Kasumi-1 (cell line): ENCODE data around the gene SLC22A7.
"Not testable (repeated sequence)": the region's sequence is repeated elsewhere in the genome, so short reads cannot be mapped to it uniquely, and the experiment has no call there.

ENCODE experiments used
- DNase-seq, 2 experiments: peaks; one replicate each; lab custom pipeline; 2025; lab: John Stamatoyannopoulos, UW

SLC22A7 gene

DNA sequence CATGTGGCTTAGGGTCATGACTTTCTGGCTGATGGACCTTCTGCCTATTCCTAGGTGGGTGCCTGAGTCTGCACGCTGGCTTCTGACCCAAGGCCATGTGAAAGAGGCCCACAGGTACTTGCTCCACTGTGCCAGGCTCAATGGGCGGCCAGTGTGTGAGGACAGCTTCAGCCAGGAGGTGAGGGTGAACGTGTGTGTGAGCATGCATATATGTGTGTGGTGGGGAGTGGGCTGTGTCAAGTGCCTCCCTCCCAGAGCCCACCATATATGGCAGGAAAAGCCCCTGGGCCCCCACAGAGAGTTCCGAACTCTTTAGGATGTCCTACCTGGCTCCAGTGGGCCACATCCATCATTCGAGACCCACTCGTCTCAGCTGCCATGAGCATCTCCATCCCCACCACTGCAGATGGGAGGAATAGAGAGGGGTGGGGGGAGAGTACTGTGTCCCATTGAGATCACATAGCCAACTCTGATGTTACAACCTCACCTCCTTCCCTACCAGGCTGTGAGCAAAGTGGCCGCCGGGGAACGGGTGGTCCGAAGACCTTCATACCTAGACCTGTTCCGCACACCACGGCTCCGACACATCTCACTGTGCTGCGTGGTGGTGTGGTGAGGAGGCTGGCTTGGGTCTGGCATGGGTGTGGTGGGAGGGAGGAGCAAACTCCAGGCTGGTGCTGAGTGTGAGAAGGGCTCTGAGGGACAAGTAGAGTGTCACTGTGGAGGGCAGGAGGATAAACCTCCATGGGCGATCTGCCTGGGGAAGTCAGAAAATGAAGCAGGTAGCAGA, 3.2 kb downstream of the SLC22A7 start:
- DNase-seq: no peak

DNA sequence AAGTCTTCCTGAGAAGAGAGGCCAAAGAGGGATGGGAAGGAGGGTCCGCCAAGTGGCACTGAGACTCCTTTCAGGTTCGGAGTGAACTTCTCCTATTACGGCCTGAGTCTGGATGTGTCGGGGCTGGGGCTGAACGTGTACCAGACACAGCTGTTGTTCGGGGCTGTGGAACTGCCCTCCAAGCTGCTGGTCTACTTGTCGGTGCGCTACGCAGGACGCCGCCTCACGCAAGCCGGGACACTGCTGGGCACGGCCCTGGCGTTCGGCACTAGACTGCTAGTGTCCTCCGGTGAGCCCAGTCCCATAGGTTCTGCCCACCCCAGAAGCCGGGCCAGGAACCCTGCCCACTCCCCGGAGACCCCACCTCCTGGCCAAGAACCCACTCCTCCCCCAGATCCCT, 4.1 kb downstream of the SLC22A7 start:
- no peak for DNase-seq

DNA sequence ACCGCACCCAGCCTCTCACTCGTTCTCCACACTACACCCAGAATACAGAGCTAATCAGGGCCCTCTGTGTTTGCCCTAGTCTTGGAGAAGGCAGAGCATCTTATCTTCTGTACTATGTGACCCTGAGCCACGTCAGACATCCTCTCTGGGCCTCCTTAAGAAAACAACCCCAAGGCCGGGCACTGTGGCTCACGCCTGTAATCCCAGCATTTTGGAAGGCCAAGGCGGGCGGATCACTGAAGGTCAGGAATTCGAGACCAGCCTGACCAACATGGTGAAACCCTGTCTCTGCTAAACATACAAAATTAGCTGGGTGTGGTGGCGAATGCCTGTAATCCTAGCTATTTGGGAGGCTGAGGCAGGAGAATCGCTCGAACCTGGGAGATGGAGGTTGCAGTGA, 4.9 kb downstream of the SLC22A7 start:
- DNase-seq: not testable (repeated sequence)

DNA sequence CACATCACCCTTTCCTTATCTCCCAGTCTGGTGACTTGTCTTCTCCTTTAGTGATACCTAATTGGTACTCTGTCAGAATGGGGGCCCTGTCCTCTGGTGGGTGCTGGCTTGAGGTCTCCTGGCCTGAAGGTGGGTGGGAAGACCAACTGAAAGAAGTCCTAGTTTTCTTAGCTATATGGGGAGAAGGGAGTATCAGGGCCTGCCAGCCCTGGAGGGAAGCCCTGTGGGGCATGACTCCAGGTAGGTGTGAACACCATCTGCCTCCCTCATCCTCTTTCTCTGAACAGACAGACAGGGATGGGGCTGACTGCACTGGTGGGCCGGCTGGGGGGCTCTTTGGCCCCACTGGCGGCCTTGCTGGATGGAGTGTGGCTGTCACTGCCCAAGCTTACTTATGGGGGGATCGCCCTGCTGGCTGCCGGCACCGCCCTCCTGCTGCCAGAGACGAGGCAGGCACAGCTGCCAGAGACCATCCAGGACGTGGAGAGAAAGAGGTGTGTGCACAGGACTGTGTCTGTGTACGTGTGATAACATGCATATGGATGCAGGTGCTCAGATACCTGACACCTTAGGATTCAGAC, 5.8 kb downstream of the SLC22A7 start:
- no peak for DNase-seq

DNA sequence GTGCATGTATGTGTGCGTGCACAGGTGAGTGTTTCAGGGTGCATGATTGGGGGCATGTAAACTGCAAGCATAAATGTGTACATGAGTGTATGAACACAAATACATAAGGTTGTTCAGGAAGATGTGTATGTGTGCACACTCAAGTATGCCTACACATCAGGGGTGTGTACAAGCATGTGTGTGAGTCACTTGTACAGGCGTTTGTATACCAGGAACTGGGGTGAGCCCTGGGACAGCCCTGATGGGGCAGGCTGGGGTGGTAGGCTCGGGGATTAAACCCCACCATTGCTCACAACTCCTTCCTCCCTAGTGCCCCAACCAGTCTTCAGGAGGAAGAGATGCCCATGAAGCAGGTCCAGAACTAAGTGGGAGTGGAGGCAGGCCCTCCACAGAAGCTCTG, 6.3 kb downstream of the SLC22A7 start:
- no peak for DNase-seq

DNA sequence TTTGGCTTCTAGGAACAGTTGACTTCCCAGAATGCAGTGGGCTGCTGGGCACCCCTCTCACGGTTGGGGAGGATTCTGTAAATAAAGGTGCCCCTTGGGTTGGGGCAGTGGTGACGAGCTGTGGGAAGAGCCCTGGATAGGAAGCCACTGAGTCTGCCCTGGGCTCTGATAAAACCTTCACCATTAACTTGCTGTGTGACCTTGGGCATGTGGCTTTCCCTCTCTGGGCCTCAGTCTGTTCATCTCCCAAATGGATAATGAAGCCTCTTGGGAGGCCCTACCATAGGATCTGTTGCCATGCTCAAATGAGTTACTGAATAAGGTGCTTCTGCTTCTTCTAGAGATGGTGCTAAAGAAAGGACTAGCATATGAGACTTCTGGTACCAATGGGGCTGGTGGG, 6.8 kb downstream of the SLC22A7 start:
- DNase-seq: no peak

DNA sequence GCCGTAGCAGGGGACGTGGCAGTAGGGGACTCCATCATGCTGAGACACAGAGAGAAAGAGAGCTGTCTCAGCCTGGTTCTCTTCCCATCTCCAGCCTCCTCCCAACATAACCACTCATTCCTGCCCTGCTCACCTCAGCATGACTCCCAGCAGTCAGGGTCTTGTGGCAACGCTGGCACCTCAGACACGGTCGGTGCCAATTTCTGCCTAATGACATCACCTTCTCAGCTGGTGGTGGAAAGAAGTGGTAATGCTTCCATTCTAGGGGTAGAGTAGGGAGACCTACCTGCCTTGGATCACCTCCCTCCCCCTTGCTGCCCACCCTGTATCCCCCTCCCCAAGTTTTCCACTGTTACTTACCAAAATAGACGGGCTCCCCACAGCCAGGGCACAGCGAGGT, 8.0 kb downstream of the SLC22A7 start:
- DNase-seq: no peak

DNA sequence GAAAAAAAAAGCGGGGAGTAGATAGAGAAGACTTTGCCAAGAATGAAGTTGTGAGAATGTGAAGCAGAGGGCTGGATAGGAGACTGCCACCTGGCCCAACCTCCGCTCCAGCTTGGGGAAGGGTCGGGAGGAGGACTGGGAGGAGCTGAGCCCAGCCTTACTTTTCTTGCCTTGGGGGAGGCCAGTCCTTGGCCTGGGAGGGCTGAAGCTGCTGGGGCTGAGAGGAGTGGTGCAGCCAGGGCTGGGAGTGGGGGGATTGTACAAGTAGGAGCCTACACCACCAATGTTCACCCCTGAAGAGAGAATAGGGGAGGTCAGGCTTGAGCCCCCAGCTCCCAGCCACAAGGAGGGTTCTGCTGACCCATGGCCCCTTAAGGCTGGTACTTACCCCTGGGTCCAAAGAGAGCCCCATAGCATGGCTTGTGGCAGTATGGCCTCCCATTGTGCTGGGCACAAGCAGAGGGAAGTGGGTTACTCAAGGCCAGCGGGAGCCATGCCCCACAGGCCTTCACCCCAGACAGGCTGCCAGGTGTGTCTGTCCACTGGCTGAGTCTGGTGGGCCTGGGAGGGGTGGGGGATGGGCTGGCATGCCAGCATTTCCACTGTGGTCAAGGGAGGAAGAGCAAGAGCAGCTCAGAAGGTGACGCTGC, 9.5 kb downstream of the SLC22A7 start:
- DNase-seq: no peak

DNA sequence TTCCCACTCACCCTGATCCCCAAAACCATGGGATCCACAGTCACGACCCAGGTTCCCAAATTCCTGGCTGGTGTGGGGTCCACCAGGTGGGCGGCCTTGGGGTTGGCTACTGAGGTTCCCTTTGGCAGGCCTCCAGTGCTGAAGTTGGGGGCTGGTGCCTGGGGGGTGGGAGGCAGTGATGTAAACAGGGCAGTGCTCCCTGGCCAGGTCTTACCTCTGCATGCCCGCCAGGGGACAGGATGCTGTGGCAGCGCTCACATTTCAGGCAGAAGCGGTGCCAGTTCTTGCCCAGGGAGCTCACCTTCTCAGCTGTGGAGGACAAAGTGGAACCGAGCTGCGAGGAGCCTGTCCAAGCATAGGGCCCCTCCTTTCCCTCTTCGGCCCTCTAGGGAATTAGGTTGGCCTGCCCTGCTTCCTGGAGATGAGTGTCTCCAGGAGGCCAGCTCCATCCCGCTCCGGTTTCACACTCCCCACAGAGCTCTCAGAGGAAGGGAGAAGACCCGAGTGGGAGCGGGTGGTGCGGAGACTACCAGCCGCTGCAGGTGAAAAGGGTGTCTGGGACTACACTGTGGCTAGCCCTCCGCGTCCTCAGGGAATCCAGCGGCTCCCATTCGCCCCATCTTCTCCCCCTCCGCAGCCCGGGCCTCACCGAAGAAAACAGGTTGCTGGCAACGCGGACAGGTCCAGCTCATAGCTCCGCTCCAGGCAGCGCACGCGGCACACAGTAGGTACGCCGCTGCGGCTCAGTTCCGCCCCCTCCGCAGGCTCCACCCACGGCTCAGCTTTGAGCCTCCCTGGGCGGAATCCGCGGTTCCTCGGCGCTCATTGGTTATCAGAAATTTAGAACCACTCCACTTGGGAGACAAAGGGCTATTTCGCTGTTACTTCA, 10.3 kb downstream of the SLC22A7 start, which contains the start of gene CRIP3:
Gene CRIP3 (minus strand): TSS at position 726 of the 889 bp plus-strand sequence. CDS start 34 bp downstream, at position 692.
- DNase-seq: no peak

DNA sequence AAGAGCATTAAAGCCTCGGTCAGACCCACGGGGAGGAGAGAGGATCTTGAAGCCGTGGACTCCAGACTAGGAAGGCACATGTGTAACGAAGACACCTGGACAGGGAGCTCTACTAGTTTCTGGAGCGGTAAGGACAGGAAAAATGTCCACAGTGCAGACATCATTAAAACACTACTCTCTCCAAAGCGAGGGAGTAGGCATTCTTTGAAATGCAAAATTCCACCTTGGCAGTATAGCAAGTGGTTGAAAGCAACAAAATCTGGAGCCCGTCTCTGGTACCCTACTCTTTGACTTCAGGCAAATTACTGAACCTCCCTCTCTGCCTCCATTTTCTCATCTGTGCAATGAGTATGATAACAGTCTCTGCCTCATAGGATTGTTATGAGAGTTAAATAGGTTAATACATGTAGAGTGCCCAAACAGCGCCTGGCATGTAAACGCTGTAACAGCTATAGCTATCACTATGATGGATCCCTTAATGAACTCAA, 11.0 kb downstream of the SLC22A7 start:
- DNase-seq: no peak

DNA sequence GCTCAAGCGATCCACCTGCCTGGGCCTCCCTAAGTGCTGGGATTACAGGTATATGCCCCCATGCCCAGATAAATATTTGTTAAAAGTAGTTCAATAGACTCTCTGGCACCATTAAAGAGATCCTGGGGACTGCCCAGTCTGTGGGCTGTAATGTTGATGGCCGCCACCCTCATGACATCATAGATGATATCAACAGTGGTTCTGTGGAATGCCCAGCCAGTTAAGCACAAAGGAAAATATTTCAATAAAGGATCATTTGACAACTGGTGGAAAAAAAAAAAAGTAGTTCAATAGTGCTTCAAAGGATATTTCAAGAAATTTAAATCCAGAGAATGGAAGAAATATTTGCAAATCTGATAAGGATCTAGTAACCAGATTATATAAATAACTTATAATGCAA, 12.1 kb downstream of the SLC22A7 start:
- no peak for DNase-seq

DNA sequence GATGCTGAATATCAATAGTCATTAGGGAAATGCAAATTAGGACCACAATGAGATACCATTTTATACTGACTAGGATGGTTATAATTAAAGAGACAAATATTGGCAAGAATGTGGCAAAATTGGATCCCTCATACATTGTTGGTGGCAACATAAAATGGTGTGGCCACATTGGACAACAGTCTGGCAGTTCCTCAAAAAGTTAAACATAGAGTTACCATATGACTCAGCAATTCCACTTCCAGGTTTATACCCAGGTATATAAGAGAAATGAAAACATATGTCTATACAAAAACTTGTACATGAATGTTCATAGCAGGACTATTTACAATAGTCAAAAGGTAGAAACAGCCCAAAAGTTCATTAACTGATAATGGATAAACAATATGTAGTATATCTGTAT, 12.6 kb downstream of the SLC22A7 start:
- peak; percentile 9 to 30 for DNase-seq

DNA sequence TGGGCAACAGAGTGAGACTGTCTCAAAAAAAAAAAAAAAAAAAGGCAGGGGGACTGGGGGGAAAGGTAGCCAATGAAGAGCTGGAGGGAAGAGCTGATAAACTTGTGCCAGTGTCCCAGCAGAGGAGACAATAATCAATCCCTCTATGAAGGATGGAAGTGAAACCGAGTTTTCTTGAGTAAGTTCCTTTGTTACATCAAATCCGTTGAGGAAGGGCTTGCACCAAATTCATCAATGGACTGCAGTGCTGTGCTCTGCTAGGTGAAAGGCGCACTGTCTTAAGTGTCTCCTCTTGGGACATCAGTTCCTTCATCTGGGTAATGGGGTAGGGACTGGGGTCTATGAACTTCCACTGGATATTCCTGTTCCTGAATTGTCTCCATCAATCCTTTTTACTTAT, 13.6 kb downstream of the SLC22A7 start:
- DNase-seq: no peak

DNA sequence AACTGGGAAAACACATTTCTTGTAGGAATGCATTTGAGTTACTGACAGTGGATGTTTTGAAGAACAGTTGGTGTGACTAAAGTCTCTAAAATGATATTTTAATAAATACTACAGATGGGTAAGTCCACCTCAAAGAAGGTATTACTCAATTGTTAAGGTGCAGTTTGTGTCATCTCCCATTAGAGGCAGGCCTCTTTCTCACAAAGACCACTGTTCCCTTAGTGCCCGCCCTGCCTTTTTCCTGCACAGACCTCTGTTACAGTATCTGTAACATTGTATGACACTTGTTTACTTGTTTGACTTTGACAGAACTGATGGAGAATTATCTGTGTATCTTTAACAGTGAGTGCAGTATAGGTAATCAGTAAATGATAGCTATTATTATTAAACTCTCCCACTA, 15.8 kb downstream of the SLC22A7 start:
- no peak for DNase-seq

DNA sequence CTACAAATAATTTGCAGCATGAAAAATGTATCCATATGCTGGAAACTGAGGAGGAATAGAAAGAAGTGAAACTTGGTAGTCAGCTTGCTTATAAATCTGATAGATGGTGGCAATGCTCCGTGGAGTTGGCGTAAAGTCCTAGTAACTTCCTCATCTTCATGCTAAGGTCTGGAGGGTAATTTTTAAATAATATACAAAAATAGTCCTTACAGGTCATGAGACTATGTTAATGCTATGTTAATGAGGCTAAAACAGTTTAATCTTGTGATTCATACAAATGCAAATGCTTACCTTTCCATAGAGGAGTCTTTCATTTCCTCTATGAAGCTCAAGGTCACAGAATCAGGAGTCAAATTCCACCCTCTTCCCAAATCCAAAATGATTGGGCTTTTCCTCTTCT, 20.0 kb downstream of the SLC22A7 start:
- DNase-seq: no peak

DNA sequence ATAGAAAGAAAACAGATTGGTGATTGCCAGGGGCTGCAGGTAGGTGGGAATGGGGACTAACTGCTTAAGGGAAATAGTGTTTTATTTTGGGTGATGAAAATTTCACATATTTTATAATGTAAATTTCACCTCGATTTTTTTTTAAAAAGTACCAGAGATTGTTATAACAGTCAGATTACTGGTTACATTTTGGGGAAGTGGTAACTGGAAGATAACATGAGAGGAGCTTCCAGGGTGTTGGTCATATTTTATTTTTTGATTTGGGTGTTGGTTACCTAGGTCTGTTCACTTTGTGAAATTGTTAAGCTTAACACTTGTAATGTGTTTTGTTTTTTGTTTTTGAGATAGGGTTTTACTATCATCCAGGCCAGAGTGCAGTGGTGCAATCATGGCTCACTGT, 27.8 kb downstream of the SLC22A7 start:
- DNase-seq: peak in 1 of 2 experiments; percentile 9

DNA sequence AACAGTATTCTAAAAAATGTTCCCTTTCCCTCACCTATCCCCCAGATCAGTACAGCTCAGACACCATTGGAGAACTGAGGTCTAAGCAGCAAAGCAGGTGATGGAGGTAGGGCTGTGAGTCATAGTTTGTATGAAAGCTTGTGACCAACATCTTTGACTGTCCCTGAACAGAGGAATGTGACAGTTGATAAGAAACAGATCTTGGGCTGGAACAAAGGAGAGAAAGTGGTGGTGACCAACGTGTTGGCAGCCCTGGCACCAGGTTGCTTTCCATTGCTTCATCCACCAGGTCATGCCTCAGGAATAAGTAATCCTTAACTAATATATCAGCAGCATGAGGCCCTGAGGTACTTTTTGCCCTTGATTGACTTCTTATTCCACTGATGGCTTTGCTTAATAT, 30.5 kb downstream of the SLC22A7 start:
- no peak for DNase-seq

DNA sequence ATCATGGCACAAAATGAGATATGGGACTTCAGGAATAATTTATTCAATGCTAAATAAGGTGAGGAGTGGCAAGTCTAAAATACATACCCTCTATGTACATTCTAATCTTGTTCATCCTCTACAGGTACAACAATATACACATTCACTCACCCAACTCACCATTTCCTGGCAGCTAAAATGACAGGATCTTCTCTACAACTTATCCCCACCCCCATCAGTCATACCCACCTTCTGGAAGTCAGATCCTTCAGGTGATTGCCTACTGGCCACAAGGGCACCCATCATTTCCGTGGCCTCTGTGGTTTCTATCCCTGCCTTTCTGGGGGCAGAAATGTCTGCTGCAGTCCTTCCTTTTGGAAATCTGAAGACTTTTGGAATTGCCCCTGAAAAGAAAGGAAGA, 33.4 kb downstream of the SLC22A7 start:
- no peak for DNase-seq

DNA sequence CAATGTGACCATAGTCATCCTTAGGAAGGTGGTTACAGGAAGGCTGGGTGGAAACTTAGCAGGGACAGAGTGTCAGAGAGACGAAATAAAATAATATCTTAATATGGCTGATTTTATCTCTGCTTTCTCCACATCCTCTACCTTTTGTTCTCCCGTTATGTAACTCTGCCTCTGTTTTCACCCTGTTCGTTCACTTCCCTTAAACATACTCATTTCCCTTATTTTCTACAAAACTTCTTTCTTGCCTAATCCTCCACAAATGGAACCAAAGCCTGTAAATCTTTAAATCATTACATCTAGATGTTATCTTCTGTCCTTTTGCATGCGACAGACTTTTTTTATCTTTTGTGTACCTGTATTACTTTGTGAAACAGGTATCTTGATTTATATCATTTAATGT, 33.8 kb downstream of the SLC22A7 start:
- DNase-seq: peak; percentile 8 to 14

DNA sequence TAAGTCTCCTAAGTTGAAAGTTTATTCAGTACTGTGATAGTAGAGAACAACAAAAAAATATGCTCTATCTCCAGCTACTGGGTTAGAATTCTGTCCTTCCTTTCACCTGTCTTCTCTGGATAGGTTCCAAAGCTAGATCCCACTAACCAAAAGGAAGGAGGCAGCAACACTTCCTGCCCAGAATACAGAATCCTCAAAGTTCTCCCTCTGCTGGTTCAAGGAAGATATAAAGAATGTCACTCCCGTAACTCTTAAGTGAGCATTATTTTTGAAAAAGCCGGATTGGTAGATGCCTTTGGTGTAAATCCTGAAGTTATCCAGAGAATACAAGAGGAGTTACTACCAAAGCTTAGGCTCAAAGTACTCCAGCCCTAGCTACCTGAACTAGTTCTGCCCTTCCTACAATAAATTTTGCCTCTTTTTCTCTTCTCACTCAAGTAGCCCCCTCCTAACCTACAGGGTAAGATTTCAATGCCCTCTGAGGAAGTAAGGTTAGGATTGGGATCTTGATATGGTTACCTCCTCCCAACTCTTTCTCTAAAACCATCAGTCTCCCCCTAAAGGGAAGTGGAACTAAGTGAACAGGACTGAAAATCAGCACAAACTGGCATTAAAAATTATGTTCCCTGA, 36.5 kb downstream of the SLC22A7 start:
- peak; percentile 59 to 74 for DNase-seq

DNA sequence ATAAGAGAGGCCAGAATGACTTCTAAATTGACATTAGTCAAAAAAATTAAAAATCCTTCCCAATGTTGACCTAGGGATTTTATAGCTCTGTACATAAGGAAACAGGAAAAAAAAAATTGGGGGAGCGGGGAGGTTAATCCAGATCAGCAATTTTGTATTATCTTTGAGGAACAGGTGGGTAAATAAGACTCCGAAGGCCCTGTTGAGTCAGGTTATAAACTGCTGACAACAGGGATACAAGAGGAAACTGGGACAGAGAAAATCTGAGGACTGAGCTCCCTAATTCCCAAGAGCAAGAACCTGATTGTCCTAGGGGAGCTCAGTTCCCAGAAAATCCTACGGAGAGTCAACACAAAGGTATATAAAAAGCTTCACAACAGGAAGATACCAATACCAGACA, 37.4 kb downstream of the SLC22A7 start:
- DNase-seq: no peak

DNA sequence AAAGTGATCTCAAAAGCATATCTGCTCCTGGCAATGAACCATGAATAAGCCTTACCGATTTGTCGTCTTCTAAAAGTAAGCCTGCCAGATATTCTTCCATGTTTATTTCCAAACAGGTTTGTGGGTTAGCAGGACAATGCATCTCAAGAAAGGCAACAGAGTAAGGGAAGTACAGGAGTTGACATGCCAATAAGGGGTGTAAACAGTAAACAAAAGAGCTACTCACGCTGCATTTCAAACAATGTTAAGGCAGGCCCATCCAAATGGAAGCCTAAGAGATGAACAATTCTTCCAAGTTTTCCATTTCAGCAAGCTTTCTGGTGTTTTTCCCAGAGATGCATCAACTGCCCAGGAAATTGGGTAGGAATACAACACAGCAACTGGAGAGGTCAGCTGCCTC, 38.3 kb downstream of the SLC22A7 start:
- no peak for DNase-seq
